Fibroblast of the aortic adventitia (primary cell): ENCODE measurements around the gene TBX5. TPM values are rescaled to one million over a fixed set of nuclear protein-coding genes. Genes with fewer than 3 reads are reported as not detected.

Experiments used
- DNase-seq: peaks from one replicate; pipeline ENCODE4 v3.0.0-alpha.2; 2010; ENCODE audit warnings: low read depth
- H3K4me3 ChIP-seq: 2 replicates; pipeline ENCODE4 v1.5.1; 2011; ENCODE audit warnings: low read depth, mild to moderate bottlenecking, control low read depth, low read length, moderate library complexity
- CTCF ChIP-seq: IDR thresholded peaks from 2 replicates; pipeline ENCODE4 v1.5.1; 2011; ENCODE audit warnings: mild to moderate bottlenecking, low read length, control low read depth, inconsistent platforms; ENCODE audit not compliant: insufficient read depth
- total RNA-seq: library from RNA; depleted of rRNA; stranded (reverse); fragments of >200 nt; gene quantifications from 2 replicates; pipeline ENCODE4 v1.2.3, GENCODE V29; 2012; ENCODE audit warnings: low replicate concordance

TBX5 gene
- total RNA-seq, 1 donor = not detected

- H3K4me3 ChIP-seq = no peak overlapping the region
- DNase-seq = no peak
- TF ChIP-seq CTCF = no peak
Measured at GRCh38 chr12:114441039-114441383, 35.1 kb upstream of the TBX5 start.

- TF ChIP-seq CTCF = no peak
- no peak overlapping the region for H3K4me3 ChIP-seq
- DNase-seq = no peak
Measured at GRCh38 chr12:114440270-114441038, 34.5 kb upstream of the TBX5 start.

GRCh38 chr12:114439817-114440216 lies 33.9 kb upstream of the TBX5 start:
- no peak for DNase-seq
- H3K4me3 ChIP-seq = no peak overlapping the region
- no peak for TF ChIP-seq CTCF

GRCh38 chr12:114439261-114439683 lies 33.3 kb upstream of the TBX5 start:
- DNase-seq = no peak
- TF ChIP-seq CTCF = no peak
- H3K4me3 ChIP-seq = no peak overlapping the region

- DNase-seq = no peak
- no peak overlapping the region for H3K4me3 ChIP-seq
- no peak for TF ChIP-seq CTCF
Measured at GRCh38 chr12:114438635-114439256, 32.8 kb upstream of the TBX5 start.

GRCh38 chr12:114434341-114434740 lies 28.4 kb upstream of the TBX5 start:
- no peak overlapping the region for H3K4me3 ChIP-seq
- DNase-seq = no peak
- TF ChIP-seq CTCF = no peak

GRCh38 chr12:114431902-114432301 lies 26.0 kb upstream of the TBX5 start:
- no peak for TF ChIP-seq CTCF
- H3K4me3 ChIP-seq = no peak overlapping the region
- DNase-seq = no peak
